K562 (cell line): ENCODE results near the gene AKT2. TPM values are rescaled to one million over a fixed set of nuclear protein-coding genes. Genes with fewer than 3 reads are reported as not detected.

Source experiments
- COPS2 ChIP-seq: fragments of 450-650 bp; conservative IDR thresholded peaks from 2 replicates; pipeline ENCODE4 v1.6.1; 2016; ENCODE audit warnings: mild to moderate bottlenecking, moderate library complexity
- EGR1 ChIP-seq: fragments of 450-650 bp; conservative IDR thresholded peaks from 2 replicates; pipeline ENCODE4 v1.6.1; 2017; ENCODE audit warnings: mild to moderate bottlenecking
- FOXP1 ChIP-seq: sonication (generic); formaldehyde crosslinking; IDR thresholded peaks from 2 replicates; pipeline ENCODE4 v1.8.0; 2022; ENCODE audit warnings: mild to moderate bottlenecking, missing genetic modification reagents
- KDM2B ChIP-seq: fragments of 250-450 bp; sonication (Bioruptor Pico); IDR thresholded peaks from 2 replicates; pipeline ENCODE4 v1.8.0; 2021; ENCODE audit warnings: mild to moderate bottlenecking, moderate library complexity
- KLF6 ChIP-seq: fragments of 250-450 bp; sonication (Bioruptor Pico); IDR thresholded peaks from 2 replicates; pipeline ENCODE4 v1.4.0; 2020; ENCODE audit warnings: mild to moderate bottlenecking, moderate library complexity, borderline replicate concordance
- MAFF ChIP-seq: IDR thresholded peaks from 2 replicates; pipeline ENCODE4 v1.6.1; 2012; ENCODE audit warnings: low read length, improper control_type of control experiment
- NFRKB ChIP-seq: fragments of 450-650 bp; IDR thresholded peaks from 2 replicates; pipeline ENCODE4 v1.6.1; 2016; ENCODE audit warnings: low read depth
- PCBP1 ChIP-seq: fragments of 200-400 bp; formaldehyde crosslinking; IDR thresholded peaks from 2 replicates; pipeline ENCODE4 v1.6.1; 2018; ENCODE audit warnings: mild to moderate bottlenecking, low read depth, low read length; ENCODE audit not compliant: poor library complexity, severe bottlenecking
- RBM22 ChIP-seq: fragments of 200-400 bp; formaldehyde crosslinking; IDR thresholded peaks from 2 replicates; pipeline ENCODE4 v1.6.1; 2018; ENCODE audit warnings: low read length, low read depth; ENCODE audit not compliant: poor library complexity, severe bottlenecking
- SMAD4 ChIP-seq: fragments of 250-450 bp; sonication (Bioruptor Pico); conservative IDR thresholded peaks from 2 replicates; pipeline ENCODE4 v1.8.0; 2021; ENCODE audit warnings: inconsistent platforms, mild to moderate bottlenecking, moderate library complexity
- SNRNP70 ChIP-seq: fragments of 200-400 bp; formaldehyde crosslinking; optimal IDR thresholded peaks from 2 replicates; pipeline ENCODE3; 2017; ENCODE audit warnings: low read depth, low read length
- STAG1 ChIP-seq: sonication (generic); formaldehyde crosslinking; IDR thresholded peaks from 2 replicates; pipeline ENCODE4 v1.5.0; 2020; ENCODE audit warnings: missing genetic modification reagents, borderline replicate concordance
- STAT5B ChIP-seq: fragments of 250-450 bp; sonication (Bioruptor Pico); IDR thresholded peaks from 2 replicates; pipeline ENCODE4 v1.8.0; 2021; ENCODE audit warnings: mild to moderate bottlenecking, inconsistent platforms
- ZC3H11A ChIP-seq: IDR thresholded peaks from 2 replicates; pipeline ENCODE4 v1.6.1; 2012; ENCODE audit warnings: low read depth, low read length, improper control_type of control experiment
- polyA plus RNA-seq, 8 experiments: library from polyadenylated mRNA; depleted of rRNA in 4 of 8; stranded (reverse) in 5 of 8; unstranded in 3 of 8; fragments of >200 nt; fragmentation: Nextera tagmentation in 2 of 8; fragmentation: Illumina TruSeq in 1 of 8; extraction: Ambion mirVana in 2 of 8; extraction: Trizol in 1 of 8; gene quantifications; 2 replicates each; pipeline versions ENCODE4 v1.2.1 to v1.2.3, GENCODE V29; 2011 to 2014; ENCODE audit warnings: inconsistent platforms in 1 of 8, missing spikeins in 1 of 8
- total RNA-seq, 7 experiments: library from RNA; depleted of rRNA in 6 of 7; stranded (reverse); fragments of >200 nt in 6 of 7; fragmentation: Illumina TruSeq in 2 of 7; extraction: Trizol in 2 of 7; gene quantifications; 2 replicates each; pipeline versions ENCODE4 v1.2.1 to v1.2.3, GENCODE V29; 2011 to 2021; ENCODE audit warnings: low replicate concordance in 1 of 7
- TF ChIP-seq, protein P1 (sequence below), 2 experiments: IDR thresholded peaks; 2 replicates each; pipeline ENCODE4 v1.6.1; 2012; ENCODE audit warnings: improper control_type of control experiment in 2 of 2, low read depth in 2 of 2, low read length in 2 of 2, borderline replicate concordance in 1 of 2
- TF ChIP-seq, protein P2 (sequence below): sonication (generic); formaldehyde crosslinking; IDR thresholded peaks from 2 replicates; pipeline ENCODE4 v1.8.0; 2022; ENCODE audit warnings: missing genetic modification reagents, mild to moderate bottlenecking, moderate library complexity, borderline replicate concordance
- TF ChIP-seq, protein P3 (sequence below): fragments of 450-650 bp; IDR thresholded peaks from 2 replicates; pipeline ENCODE4 v1.6.1; 2016; ENCODE audit warnings: mild to moderate bottlenecking
- TF ChIP-seq, protein P4 (sequence below): fragments of 450-650 bp; IDR thresholded peaks from 2 replicates; pipeline ENCODE4 v1.6.1; 2016; ENCODE audit warnings: borderline replicate concordance

Gene AKT2
- total and polyA plus RNA-seq, 9 of the 15 experiments (the other 6 are each of a cell fraction or from before 2014, with no cell fraction given): 1.1 to 132 (median 67.7) TPM

DNA sequence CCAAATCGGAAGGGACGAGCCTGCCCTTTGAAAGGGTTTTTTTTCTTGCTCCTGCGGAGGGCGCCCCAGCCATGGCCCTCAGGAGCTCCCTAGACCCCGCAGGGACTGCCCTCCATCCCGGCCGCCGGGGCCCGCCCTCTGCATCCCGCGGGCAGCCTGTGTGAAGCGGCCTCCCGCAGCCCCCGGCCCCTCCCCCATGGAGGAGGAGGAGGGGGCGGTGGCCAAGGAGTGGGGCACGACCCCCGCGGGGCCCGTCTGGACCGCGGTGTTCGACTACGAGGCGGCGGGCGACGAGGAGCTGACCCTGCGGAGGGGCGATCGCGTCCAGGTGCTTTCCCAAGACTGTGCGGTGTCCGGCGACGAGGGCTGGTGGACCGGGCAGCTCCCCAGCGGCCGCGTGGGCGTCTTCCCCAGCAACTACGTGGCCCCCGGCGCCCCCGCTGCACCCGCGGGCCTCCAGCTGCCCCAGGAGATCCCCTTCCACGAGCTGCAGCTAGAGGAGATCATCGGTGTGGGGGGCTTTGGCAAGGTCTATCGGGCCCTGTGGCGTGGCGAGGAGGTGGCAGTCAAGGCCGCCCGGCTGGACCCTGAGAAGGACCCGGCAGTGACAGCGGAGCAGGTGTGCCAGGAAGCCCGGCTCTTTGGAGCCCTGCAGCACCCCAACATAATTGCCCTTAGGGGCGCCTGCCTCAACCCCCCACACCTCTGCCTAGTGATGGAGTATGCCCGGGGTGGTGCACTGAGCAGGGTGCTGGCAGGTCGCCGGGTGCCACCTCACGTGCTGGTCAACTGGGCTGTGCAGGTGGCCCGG is 93.1 kb downstream of the AKT2 start (continued):
- TF ChIP-seq, protein P1, sequence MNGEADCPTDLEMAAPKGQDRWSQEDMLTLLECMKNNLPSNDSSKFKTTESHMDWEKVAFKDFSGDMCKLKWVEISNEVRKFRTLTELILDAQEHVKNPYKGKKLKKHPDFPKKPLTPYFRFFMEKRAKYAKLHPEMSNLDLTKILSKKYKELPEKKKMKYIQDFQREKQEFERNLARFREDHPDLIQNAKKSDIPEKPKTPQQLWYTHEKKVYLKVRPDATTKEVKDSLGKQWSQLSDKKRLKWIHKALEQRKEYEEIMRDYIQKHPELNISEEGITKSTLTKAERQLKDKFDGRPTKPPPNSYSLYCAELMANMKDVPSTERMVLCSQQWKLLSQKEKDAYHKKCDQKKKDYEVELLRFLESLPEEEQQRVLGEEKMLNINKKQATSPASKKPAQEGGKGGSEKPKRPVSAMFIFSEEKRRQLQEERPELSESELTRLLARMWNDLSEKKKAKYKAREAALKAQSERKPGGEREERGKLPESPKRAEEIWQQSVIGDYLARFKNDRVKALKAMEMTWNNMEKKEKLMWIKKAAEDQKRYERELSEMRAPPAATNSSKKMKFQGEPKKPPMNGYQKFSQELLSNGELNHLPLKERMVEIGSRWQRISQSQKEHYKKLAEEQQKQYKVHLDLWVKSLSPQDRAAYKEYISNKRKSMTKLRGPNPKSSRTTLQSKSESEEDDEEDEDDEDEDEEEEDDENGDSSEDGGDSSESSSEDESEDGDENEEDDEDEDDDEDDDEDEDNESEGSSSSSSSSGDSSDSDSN (IDR thresholded peaks at IDR 0.05; ENCODE audit: borderline replicate concordance in 1 of 2, low read depth in 2 of 2, low read length in 2 of 2): 0 out of 4 replicates have a peak, but pooled peaks of 1 of the 2 experiments have one; percentile 41
- TF ChIP-seq STAG1: peak; percentile 41; the same call in 1 of the 2 replicates
- no peak for TF ChIP-seq COPS2
- TF ChIP-seq, protein P2, sequence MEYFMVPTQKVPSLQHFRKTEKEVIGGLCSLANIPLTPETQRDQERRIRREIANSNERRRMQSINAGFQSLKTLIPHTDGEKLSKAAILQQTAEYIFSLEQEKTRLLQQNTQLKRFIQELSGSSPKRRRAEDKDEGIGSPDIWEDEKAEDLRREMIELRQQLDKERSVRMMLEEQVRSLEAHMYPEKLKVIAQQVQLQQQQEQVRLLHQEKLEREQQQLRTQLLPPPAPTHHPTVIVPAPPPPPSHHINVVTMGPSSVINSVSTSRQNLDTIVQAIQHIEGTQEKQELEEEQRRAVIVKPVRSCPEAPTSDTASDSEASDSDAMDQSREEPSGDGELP (CRISPR knock-in tag): 0 out of 2 replicates have a peak, but pooled peaks have one; percentile 15
- TF ChIP-seq KLF6 (CRISPR knock-in tag): no peak
- TF ChIP-seq, protein P3, sequence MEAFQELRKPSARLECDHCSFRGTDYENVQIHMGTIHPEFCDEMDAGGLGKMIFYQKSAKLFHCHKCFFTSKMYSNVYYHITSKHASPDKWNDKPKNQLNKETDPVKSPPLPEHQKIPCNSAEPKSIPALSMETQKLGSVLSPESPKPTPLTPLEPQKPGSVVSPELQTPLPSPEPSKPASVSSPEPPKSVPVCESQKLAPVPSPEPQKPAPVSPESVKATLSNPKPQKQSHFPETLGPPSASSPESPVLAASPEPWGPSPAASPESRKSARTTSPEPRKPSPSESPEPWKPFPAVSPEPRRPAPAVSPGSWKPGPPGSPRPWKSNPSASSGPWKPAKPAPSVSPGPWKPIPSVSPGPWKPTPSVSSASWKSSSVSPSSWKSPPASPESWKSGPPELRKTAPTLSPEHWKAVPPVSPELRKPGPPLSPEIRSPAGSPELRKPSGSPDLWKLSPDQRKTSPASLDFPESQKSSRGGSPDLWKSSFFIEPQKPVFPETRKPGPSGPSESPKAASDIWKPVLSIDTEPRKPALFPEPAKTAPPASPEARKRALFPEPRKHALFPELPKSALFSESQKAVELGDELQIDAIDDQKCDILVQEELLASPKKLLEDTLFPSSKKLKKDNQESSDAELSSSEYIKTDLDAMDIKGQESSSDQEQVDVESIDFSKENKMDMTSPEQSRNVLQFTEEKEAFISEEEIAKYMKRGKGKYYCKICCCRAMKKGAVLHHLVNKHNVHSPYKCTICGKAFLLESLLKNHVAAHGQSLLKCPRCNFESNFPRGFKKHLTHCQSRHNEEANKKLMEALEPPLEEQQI: no peak
- no peak for TF ChIP-seq MAFF
- TF ChIP-seq PCBP1: peak; percentile 3
- TF ChIP-seq NFRKB: no peak
- no peak for TF ChIP-seq RBM22
- TF ChIP-seq STAT5B (CRISPR knock-in tag): no peak
- TF ChIP-seq SMAD4: no peak
- no peak for TF ChIP-seq ZC3H11A
- TF ChIP-seq FOXP1 (CRISPR knock-in tag): no peak
- TF ChIP-seq, protein P4, sequence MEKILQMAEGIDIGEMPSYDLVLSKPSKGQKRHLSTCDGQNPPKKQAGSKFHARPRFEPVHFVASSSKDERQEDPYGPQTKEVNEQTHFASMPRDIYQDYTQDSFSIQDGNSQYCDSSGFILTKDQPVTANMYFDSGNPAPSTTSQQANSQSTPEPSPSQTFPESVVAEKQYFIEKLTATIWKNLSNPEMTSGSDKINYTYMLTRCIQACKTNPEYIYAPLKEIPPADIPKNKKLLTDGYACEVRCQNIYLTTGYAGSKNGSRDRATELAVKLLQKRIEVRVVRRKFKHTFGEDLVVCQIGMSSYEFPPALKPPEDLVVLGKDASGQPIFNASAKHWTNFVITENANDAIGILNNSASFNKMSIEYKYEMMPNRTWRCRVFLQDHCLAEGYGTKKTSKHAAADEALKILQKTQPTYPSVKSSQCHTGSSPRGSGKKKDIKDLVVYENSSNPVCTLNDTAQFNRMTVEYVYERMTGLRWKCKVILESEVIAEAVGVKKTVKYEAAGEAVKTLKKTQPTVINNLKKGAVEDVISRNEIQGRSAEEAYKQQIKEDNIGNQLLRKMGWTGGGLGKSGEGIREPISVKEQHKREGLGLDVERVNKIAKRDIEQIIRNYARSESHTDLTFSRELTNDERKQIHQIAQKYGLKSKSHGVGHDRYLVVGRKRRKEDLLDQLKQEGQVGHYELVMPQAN: no peak
- peak; percentile 9; the same call in 1 of the 2 replicates for TF ChIP-seq KDM2B (CRISPR knock-in tag)
- TF ChIP-seq SNRNP70: no peak
- peak; percentile 84 for TF ChIP-seq EGR1
